Activated naive CD4-positive, alpha-beta T cell (primary cell): ENCODE measurements around the gene NDUFS4.
"Not testable (repeated sequence)": the region's sequence is repeated elsewhere in the genome, so short reads cannot be mapped to it uniquely, and the experiment has no call there.

Experiments
- DNase-seq, 4 experiments: peaks; one replicate each; lab custom pipeline; 2025; lab: John Stamatoyannopoulos, UW

The NDUFS4 gene

DNA sequence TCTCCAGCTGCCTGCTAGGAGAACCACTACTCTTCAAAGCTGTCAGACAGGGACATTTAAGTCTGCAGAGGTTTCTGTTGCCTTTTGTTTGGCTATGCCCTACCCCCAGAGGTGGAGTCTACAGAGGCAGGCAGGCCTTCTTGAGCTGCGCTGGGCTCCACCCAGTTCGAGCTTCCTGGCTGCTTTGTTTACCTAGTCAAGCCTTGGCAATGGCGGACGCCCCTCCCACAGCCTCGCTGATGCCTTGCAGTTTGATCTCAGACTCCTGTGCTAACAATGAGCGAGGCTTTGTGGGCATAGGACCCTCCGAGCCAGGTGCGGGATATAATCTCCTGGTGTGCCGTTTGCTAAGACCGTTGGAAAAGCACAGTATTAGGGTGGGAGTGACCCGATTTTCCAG lies 104.9 kb downstream of the NDUFS4 start:
- not testable (repeated sequence) for DNase-seq

DNA sequence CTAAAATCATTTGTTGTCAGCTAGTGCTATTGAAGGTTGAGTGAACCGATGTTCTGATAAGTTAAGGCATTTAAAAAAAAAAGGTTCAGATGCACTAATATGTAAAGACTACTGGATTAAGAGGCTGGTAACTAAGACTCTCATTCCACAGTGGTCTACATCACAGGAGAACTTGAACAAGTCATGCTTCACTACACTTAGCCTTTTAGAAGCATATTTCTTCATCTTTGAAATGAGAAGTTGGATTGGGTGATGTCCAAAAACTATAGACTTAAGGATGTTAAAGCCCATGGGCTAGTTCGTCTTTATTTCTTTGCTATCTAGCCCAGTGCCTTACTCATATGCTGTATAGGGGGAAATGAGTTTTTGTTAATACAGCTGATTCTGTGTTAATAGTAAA lies 107.2 kb downstream of the NDUFS4 start:
- DNase-seq = no peak

DNA sequence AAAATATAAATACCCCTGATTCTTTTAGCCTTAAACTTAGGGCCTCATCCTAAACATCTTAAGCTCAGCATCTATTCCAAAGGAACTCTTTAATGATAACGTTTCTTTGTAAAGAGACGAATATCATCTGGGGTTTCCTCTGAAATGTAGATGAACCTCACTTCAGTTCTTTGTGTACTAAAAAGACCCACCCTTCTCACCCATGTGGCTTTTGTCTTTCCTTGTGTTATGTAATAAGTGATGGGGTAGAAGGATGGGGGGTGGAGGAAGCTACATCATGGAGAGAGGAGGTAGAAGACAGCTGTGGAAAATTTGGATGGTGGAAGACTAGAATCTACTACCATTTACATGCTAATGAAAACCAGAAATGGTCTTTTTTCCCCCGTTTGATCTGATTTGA lies 111.0 kb downstream of the NDUFS4 start:
- DNase-seq = no peak

DNA sequence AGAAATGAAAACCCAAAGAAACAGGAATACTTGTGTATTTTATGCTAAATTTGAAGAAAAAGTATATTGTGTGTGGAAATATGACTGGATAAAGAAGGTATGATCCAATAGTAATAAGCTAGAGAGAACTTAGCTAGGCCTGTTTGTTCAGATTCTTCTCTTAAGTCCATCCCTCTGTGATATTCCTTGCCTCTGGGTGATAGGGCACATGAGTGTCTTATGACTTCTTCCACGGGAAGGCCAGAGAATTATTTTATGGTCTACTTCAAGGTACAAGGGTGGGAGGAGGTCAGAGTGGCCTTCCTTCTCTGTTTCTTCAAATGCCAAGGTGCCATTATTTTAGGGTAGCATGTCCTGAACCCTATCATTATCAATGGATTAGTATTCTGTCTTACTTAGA lies 113.7 kb downstream of the NDUFS4 start:
- no peak for DNase-seq

DNA sequence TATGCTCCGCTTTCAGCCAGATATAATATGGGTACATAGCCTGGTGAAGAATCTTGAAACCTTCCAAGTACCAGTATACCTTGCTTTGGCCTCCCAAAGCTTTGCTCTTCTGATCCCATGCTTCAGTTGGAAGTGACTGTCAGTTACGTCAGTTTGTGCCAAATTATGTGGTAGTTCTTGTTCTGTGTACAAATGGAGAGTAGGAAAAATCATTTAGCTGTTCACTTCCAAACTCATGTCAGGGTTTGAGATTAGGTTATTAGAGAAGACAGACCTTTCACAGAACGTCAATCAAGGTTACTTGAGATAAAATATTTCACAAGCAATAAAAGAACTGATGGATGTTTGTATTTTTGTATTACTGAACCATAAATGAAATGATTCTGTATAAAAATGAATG lies 117.2 kb downstream of the NDUFS4 start:
- DNase-seq = no peak

DNA sequence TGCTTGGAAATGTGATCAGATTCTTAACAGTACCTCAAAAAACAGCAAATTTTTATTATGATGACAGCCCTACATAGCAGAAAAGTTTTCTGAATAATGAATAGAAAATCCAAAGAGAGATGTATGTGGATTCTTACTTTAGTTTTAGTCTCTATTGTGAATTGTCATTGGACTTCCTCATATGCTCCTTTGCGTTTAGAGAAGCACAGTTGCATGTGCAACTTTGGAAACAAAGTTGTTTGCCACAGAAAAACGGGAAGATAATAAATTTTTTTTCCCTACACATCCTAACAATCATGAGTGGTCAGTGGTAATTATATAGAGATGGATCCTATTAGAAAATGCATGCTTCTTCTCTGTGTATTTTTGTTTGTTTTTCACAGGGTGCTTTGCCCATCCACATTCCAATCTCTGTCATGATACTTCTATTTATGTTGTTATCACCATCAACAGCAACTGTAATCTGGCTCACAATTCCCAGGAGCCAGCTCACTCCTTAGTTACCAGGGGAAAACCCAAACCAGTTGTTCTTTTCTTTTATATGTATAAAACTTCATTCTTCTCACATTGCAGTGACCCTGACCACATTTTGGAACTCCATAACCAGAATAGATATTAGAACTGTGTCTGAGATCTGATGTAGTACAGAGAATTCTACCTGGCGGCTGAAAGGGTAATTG lies 118.7 kb downstream of the NDUFS4 start:
- DNase-seq = no peak

DNA sequence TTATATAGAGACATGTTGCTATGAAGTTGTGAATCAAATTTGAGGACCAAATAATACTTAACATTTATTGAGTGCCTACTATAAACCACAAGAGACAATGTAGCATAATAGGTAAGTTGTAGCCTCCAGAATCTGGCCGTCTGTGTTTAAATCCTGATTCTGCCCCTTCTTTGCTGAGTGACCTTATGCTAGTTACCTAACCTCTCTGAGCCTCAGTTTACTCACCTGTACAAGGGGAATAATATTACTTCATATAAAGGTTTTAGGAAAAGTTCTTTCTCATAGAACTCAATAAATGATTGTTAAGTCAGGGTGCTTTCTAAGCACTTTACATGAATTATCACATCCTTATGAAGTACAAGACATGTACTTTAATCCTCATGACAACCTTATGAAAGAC lies 120.6 kb downstream of the NDUFS4 start:
- no peak for DNase-seq

DNA sequence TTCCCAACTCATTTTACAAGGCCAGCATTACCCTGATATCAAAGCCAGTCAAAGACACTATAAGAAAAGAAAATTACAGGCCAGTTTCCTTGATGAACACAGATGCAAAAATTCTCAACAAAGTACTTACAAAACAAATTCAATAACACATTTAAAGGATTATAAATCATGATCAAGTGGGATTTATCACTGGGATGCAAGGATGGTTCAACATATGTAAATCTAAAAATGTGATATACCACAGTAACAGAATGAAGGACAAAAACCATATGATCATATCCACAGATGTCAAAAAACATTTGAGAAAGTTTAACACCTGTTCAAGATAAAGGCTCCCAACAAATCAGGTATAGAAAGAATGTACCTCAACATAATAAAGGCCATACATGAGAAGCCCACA lies 130.6 kb downstream of the NDUFS4 start:
- DNase-seq = no peak

DNA sequence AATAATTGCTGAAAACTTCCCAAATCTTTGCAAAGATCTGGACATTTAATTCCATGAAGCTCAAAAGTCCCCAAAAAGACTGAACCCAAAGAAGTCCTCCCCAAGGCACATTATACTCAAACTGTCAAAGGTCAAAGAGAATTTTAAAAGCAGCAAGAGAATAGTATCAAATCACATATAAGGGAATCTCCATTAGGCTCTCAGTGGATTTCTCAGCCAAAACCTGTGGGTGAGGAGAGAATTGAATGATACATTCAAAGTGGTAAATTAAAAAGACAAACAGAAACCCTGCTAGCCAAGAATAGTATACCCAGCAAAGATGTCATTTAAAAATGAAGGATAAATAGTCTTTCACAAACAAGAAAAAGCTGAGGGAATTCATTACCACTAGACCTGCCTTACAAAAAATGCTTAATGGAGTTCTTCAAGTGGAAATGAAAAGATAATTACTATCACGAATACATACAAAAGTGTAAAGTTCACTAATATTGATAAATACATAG lies 134.1 kb downstream of the NDUFS4 start:
- no peak for DNase-seq

DNA sequence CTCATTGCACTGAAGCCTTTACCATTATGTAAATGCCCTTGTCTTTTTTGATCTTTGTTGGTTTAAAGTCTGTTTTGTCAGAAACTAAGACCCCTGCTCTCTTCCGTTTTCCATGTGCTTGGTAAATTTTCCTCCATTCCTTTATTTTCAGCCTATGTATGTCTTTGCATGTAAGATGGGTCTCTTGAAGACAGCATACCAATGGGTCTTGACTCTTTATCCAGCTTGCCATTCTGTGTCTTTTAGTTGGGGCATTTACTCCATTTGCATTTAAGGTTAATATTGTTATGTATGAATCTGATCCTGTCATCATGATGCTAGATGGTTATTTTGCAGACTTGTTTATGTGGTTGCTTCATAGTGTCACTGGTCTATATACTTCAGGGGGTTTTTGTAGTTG lies 150.0 kb downstream of the NDUFS4 start:
- not testable (repeated sequence) for DNase-seq

DNA sequence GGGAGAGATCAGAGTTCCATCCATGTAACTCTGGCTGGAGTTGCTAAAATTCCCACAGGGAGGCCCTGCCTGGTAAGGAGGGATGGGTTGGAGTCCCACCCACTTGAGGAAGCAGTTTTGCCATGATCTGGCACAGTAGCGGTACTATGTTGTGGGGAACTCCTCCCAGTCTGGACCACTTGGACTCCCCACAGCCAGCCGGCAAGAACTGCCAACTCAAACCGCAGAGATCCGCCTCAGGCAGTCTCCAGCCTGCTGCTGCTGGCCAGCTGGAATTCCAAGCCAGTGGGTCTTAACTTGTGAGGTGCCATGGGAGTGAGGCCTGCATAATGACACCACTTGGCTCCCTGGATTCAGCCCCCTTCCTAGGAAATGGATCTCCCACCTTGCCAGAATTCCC lies 151.9 kb downstream of the NDUFS4 start:
- no peak for DNase-seq

DNA sequence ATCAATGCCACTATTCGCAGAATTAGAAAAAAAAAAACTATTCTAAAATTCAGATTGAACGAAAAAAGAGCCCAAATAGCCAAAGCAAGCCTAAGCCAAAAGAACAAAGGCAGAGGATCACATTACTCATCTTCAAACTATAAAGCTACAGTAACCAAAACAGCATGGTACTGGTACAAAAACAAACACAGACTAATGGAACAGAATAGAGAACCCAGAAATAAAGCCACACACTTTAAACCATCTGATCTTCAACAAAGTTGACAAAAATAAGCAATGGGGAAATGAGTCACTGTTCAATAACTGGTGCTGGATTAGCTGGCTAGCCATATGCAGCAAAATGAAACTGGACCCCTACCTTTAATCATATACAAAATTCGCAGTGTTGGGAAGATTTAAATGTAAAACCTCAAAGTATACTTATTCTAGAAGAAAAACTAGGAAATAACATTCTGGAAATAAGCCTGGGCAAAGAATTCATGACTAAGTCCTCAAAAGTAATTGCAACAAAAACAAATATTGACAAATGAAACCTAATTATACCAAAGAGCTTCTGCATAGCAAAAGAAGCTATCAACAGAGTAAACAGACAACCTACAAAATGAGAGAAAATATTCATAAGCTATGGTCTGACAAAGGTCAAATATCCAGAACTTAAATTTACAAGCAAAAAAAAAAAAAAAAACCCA lies 153.7 kb downstream of the NDUFS4 start:
- DNase-seq = no peak

DNA sequence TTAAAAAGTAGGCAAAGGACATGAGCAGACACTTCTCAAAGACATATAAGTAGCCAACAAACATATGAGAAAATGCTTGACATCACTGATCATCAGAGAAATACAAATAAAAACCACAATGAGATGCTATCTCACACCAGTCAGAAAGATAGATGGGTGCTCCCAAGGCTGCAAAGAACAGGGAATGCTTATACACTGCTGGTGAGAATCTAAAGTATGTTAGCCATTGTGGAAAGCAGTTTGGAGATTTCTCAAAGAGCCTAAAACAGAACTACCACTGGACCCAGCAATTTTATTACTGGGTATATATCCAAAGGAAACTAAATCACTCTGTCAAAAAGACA lies 154.2 kb downstream of the NDUFS4 start:
- no peak for DNase-seq

DNA sequence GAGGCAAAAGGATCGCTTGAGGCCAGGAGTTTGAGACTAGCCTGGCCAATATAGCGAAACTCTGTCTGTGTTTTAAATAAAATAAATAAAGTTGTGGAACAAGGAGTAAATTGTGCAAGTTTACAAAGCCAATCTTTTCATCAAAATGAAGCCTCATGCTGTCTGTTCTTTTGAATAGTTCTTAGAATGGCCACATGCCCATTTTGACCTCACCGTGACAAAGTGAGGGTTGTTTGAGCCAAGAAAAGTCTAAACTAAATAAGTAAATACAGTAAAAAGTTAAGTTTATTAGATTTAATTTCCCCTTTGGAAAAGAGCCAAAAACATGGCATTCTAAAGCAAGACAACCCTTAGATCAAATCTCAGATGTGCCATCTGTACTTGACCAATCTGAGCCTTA lies 165.7 kb downstream of the NDUFS4 start:
- DNase-seq = no peak

DNA sequence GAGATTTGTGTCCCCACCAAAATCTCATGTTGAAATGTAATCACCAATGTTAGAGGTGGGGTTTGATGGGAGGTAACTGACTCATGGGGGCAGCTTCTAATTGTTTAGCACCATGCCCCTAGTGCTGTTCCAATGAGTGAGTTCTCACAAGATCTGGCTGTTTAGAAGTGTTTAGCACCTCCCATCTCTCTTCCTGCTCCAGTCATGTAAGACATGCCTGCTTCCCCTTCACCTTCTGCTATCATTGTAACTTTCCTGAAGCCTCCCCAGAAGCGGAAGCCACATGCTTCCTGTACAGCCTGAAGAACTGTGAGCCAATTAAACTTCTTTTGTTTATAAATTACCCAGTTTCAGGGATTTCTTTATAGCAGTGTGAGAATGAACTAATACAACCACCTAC lies 170.5 kb downstream of the NDUFS4 start:
- no peak for DNase-seq
